Measurements from ENCODE around the gene PLCL1.

DNA sequence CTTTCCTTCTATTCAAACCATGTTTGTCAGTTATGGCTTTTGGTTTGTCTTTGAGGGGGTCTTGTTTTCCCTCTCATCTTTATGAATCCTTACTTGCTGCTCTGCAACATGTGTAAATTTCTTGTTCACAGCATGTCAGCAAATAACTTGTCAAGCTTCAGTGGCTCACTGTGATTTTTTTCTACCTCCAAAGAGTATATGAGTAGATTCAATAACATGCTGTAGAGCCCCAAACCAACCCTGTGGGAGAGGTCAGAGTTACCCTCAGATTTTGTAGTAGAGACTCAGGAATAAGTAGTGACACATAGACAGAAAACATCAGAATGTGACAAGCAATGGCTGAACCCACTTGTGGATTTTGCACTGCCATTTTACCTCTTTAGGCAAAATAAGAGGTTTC lies 121.6 kb downstream of the PLCL1 start:
- TF ChIP-seq CTCF (IDR thresholded peaks at IDR 0.05) (no peak), POLR2AphosphoS5 (IDR thresholded peaks at IDR 0.05; ENCODE audit: low read depth, low read length) (no peak)

Measured in SK-N-SH (cell line).